LoVo (cell line): ENCODE data around the gene FBXW7.
A peak's percentile ranks its signal among the peaks of the same experiment; 100 is the strongest.

Experiments
- DNase-seq: peaks from one replicate; pipeline ENCODE4 v3.0.0-alpha.2; 2016; ENCODE audit warnings: low spot score

The FBXW7 gene

DNA sequence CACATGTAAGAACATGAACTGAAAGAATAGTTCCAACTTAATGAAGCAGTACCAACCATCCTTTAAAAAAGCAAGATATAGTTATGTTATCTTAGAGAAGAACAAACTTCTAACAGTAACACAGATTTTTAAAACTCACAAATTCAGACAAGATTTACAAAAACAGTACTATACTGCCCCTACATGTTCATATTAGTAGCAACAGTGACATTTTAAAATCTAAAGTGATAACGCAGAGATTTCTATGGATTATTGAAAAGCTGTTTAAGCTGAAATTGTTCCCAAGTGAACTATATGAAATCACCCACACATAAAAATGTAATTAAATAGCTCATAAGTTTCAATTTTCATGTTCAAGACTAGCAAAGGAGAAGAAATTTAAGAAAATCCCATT, 166.0 kb downstream of the FBXW7 start:
- no peak for DNase-seq

DNA sequence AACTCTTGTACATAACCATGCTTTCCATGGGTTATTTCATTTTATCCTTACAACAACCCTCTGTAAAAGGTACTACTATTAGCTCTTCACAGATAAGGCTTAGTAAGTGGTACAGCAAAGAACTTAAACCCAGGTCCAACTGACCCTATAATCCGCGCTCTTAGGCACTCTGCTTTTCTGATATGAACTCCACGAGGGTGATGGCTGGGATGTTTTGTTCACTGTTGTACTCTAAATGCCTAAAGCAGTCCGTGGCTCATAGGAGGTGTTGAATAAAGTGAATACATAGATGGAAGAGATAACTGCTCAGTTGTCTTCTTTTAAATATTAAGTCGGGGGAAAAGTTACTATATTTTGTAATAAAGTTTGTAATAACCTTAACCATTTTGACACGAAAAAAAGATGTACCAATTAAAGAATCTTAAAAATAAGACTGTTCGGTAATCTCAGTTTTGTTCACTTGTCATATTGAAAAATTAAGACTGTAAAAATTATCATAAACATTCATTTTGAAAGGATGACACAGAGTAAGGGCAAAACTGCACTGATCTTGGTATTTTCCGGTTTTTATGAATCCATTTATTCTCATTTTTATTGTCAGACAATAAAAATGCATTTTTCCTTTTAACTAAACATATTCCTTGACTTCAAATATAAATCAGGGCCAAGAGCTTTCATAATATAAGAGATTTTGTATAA, 166.5 kb downstream of the FBXW7 start:
- no peak for DNase-seq

DNA sequence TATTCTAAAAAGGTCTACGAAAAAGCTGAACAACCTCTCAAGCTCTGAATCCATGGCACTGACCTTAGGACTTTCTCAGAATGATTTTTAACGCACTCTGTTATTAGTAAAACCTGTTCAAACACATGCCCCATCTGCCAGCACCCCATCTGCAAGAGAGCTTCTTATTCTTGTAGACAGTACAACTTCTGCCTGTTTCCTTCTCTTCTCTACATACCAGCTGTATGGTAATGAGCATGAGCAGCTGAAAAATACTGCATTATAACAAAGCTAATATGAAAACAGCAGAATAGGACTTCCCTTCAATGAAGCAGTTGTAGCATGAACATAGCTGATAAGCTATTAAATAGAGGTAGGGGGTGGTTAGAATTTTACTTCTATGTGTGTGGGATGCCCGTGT, 167.9 kb downstream of the FBXW7 start:
- DNase-seq = no peak

DNA sequence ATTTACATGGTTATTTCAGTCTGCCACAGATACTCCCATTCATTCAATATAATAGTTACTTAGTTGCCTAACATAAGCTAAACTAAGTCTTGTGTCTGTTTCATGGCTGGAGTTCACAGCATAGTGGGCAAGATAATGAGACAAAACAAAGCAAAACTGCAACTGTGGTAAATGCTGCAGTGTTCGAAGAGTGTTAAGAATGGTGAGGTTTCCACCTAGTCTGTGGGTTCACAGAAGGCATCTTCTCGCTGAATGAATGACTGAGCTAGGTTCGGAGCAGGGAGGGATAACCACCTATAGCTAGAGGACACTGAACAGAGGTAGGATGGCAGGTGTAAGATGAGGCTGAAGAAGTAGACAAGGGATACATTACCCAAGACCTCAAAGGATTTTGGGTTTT, 171.0 kb downstream of the FBXW7 start:
- no peak for DNase-seq

DNA sequence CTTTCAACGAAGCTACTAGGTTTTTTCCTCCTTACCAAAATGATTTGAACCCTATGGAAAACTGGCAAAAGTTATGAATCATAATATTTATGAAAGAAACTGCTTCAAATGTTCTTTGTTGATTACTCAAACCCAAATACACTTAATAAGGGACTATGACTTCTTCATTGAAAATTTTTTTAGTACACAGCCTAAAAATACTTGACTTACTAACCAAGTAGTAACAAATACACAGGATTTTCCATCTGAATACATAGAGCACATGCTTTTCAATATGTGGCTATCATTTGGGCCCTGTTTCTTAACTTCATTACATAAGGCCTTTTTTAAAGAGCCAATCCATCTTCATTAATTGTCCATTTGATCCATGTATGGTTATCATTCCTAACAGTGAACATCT, 171.5 kb downstream of the FBXW7 start:
- no peak for DNase-seq

DNA sequence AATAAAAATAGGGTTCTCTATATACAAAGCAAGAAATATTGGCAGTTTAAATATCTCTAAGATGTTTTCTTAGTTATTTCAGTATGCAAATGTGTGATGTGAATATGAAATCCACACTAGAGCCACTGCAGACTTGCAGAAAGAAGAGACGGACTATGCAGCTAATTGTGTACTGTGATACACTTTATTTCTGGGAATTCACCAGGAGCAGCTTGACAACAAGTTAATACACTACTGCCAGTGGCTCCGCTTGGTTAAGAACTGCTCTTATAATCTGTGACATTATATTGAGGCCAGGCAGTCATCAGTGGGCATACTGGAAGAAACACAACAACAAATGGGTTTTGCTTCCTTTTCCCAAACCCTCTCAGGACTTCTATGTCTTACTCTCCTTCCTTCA, 172.0 kb downstream of the FBXW7 start:
- no peak for DNase-seq

DNA sequence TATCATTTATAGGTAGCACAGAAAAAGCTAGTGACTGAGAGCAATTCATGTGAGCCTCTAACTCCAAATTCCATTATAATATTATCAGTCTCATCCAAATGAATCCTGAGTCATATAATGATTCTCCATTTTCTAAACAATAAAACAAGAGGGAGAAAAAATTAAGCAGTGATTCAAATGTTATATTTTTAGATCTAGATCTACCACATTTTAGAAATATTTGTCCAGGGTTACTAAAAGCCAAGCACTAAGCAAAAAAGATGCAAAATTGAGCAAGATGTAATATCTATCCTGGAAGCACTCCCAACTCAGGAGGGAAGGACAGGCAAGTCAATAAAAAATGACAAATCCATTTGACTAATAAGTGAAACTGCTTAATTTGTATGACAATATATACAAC, 172.8 kb downstream of the FBXW7 start:
- no peak for DNase-seq

DNA sequence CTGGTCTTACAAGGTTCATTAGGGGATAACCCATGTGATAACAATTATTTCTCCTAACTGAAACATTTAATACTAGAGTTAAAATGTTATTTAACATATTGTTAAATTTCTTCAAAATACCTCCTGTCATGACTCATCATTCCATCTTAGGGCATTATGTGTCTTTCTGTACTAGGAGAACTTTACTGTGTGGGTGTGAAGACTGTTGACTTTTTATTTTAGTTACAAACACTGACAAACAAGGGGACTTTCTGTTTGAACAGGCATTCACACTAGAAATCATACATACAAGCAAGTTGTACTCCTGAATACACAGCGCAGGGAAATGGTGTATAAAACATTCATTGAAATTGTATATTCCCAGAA, 175.9 kb downstream of the FBXW7 start:
- DNase-seq = no peak

DNA sequence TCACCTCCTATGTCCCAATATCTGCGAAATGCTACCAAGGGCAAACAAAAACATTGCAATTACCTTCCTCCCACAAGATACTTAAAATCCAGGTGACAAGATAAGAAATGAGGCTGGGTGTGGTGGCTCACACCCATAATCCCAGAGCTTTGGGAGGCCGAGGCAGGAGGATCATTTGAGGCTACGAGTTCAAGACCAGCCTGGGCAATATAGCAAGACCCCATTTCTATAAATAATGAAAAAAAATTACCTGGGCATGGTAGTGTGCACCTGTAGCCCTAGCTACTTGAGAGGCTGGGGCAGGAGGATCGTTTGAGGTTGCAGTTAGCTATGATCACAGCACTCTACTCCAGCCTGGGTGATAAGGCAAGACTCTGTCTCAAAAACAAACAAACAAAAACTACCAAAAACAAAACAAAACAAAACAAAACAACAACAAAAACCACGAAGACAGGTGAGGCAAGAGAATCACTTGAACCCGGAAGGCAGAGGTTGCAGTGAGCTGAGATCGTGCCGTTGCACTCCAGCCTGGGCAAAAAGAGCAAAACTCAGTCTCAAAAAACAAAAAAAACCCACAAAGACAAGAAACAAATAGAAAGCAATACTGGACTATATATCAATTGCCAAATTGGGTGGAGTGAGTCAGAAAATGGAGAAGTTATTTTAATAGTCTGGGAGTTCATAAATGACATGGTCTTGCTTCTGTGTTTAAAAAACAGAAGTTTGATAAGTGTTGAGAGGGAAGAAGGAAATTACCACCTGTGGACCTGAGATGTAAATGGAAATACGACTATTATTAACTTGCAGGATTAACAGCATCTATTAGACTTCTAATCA, 176.5 kb downstream of the FBXW7 start:
- no peak for DNase-seq

DNA sequence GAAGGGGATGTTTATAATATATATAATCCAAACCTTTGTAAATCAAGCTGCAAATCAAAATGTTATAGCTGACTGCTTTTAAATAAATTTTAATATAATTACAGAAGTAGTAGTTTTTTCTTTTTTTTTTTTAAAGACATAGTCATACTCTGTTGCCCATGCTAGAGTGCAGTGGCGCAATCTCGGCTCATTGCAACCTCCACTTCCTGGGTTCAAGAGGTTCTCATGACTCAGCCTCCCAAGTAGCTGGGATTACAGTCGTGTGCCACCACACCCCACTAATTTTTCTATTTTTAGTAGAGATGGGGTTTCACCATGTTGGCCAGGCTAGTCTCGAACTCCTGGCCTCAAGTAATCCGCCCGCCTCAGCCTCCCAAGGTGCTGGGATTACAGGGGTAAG, 178.7 kb downstream of the FBXW7 start:
- no peak for DNase-seq

DNA sequence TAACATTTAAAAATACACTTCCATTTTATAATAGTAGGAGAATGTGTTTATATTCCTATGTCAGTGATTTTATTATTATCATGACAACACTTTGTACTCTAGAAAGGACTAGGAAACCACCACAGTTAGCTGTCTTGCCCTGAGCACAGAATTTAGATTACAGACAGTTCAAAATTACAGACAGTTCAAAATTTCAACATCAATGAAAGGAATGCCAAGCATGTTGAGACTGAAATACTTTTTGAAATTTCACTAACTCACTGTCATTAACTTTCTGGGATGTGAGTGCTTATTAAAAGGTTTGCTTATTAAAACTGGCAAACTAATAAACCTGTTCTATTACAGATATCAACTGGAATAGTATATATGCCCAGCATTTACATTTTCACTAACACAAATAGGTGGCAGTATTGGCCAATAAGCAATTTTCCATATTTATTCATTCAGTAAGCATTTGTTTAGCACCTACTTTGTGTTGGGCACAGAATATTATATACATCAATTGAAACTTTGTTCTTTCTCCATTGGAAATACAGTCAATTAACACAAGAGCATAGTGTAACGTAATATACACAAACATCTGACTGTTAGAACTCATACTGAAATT, 179.4 kb downstream of the FBXW7 start:
- no peak for DNase-seq

DNA sequence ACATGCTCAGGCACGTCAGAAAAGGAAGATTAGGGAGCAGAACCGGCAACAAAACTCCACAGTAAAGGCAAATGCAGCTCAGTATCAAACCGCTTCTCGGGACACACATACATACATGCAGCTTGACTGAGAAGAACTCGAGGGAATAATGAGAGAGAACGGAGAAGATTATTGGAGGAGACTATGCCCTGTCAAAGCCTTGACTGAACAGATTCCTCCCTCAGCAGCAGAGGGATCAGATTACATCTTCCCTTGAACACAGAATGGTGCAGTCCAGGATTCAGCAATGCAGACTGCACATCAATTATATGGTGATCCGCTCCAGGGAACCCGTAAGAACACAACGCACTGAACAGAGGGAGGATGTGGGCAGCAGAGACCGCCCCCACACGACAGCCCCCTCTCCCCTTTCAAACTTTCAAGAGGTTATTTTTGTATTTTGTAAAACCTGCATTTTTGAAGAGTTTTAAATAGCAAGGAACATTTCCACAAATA, 183.2 kb downstream of the FBXW7 start:
- peak; percentile 47 for DNase-seq

DNA sequence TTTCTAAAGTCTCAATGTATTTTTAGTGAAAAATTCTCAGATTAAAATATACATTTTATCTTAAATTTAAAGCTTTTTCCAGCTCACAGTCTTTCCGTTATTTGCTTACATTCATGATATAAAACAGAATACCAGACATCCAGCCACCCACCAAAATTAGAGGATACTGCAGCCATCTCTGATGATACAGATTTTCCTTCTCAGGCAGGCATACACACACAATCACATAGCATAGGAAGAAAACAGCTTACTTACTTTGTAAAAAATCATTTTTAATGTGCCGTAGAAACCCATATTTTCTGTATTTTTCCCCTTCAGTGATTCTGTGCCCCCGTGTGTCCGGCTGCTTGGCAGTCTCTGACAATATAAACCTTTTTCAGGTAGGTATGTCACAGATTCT, 183.7 kb downstream of the FBXW7 start:
- no peak for DNase-seq

DNA sequence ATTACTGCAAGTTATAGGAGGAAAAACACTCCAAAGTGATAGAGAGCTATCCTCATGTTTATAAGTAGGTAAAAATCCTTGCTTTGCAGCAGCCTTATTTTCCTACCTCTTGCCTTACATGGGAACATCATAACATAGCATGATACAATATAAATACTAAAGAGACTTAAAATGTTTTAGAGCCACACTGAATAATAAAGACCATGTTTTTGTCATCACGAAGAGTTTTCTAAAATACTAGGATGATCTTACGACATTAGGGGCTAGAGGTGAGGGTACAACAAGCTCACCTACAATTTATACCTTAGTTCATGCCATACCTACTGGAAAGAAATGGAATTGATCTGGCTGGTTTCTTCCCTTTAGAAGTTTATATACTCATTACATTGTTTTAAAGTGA, 184.8 kb downstream of the FBXW7 start:
- no peak for DNase-seq

DNA sequence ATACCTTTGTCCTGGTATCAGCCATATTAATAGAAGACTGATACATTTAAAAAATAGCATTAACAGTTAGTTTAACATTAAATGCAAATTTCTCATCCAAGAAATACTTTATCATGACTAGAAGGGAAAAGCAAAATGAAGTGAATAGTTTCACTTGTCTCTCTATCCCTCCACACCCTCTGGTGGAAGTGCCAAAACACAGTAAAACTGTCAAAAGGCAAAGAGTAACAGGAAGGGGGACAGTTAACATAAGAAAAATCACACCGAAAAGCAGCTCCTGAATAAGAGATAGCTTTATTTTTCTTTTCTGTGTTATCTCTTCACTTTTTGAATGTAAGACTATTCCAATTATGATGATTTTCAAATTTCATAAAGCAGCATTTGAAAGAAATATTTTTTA, 187.2 kb downstream of the FBXW7 start:
- no peak for DNase-seq

DNA sequence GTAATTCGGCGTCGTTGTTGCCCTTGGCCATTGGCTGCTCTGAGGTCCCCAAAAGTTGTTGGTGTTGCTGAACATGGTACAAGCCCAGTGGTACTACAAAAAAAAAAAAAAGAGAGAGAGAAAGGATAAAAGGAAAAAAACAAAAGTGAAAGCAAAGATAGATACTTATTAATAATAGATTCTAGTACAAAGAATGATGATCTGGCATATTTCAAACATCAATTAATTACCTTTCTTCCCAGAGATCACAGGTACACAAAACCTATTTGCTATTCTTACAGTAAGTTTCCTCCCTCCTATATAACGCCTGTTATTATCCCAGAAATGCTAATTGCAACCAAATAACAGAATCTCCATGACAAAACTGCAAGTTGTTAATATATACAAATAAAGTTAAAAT, 188.9 kb downstream of the FBXW7 start:
- no peak for DNase-seq

DNA sequence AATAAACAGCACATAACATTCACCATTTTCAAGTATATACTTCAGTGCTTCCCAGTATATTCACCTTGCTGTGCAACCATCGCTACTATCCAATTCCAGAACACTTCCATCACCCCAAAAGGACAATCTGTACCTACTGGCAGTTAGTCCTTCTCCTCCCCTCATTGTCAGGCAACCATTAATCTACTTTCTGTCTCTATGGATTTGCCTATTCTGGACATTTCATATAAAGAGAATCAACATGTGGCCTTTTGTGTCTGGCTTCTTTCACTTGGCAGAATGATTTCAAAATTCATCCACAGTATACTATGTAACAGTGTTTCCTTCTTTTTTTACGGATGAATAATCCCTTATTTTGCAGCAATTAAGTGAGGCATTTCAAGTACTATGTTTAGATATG, 189.4 kb downstream of the FBXW7 start:
- DNase-seq = no peak

DNA sequence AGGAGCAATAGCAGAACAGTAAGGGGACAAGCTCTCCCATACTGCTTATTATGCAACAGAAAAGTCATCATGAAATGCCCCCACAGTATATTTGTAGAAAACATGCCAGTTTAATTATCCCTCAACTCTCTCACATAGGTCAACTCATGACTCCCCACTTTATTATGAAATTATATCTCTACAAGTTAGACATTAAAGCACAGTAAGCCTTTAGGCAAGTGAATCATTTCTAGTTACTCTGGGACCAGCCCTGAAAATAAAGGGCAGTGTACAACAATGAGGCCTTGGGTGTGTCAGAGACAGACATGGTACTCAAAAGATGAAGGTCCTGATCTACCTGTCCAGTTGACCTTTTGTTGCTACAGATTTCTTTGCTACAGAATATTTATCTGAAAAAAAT, 191.9 kb downstream of the FBXW7 start:
- DNase-seq = no peak

DNA sequence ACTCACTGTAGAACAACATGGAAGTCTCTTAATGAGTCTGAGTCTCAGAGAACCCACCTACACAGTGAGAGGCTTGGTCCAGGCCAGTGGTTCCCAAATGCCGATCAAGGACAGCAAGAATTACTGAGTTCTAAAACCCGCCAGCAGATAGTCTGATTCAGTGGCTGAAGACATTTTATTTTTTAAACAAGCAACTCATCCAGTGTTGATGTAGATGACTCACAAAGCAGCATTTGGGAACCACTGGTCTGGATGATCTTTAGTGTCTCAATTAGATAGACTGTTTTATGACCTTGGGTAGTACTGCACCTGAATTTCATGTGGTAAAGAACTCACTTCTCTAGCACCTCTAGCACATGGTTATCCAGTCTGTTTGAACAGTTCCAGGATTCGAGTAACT, 193.6 kb downstream of the FBXW7 start:
- no peak for DNase-seq

DNA sequence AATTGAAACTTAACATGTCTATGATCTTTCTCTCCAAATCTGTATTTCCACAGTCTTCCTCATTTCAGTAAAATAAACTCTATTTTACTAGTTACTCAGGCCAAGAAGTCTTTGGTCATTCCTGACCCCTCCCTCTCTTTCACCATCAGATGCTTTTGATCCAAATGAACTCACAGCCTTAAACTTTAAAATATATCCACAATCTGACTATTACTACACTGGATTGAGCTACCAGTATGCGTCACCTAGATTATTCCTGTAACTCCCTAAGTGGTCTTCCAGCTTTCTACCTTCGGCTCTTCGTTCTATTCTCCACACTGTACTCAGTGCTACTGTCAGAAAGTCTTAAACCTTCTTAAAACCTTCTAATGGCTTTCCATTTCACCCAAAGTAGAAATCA, 195.1 kb downstream of the FBXW7 start:
- no peak for DNase-seq

DNA sequence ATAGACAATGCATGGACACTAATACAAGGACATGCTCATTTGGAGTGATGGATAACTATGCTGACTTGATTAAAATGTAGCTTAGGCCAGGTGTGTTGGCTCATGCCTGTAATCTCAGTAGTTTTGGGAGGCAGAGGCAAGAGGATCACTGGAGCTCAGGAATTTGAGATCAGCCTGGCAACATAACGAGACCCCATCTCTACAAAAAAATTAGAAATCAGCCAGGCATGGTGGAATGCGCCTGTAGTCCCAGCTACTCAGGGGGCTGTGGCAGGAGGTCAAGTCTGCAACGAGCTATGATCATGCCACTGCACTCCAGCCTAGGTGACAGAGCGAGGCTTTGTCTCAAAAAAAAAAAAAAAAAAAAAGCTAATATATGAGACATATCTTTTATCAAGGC, 196.3 kb downstream of the FBXW7 start:
- DNase-seq = no peak

DNA sequence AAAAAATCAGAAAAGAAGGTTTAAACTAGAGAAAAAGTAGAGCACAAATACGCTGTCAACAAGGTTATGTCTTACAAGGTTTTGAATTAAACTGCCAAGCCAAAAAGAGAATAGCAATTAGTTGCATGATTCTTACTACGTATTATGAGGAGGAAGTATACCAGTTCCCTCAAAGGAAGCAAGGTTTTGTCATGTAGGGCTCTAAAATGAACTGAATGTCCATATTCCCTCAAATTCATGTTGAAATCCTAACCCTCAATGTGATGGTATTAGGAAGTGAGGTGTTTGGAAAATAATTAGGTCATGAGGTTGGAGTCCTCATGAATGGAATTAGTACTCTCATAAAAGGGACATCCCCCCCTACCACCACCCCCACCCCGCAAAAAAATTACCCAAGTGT, 201.0 kb downstream of the FBXW7 start:
- no peak for DNase-seq

DNA sequence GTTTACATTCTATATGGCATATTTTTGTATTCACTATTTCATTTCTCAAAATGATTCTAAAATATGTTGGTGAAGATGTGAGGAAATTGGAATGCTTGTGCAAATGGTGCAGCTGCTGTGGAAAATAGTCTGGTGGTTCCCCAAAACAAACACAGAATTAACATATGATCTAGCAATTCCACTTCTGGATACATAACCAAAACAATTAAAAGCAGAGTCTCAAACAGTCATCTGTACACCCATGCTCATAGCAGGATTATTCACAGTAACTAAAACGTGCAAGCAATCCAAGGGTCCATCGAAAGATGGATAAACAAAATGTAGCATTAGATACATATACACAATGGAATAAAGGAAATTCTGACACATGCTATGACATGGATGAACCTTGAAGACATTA, 204.8 kb downstream of the FBXW7 start:
- no peak for DNase-seq
